Measurements from ENCODE around the gene MUTYH. TPM values are rescaled to one million over a fixed set of nuclear protein-coding genes. Genes with fewer than 3 reads are reported as not detected.

The MUTYH gene
- total and polyA plus RNA-seq, 9 of the 15 experiments (the other 6 are each of a cell fraction or from before 2014, with no cell fraction given) = 3.4 to 53.5 (median 29.0) TPM

GRCh38 chr1:45339789-45340558, at the start of gene MUTYH, which contains the start of gene TOE1 (continued):
- peak; percentile 93 for TF ChIP-seq SAP30 (IDR thresholded peaks at IDR 0.05; ENCODE audit: borderline replicate concordance, insufficient read depth, low read depth, low read length, poor library complexity, severe bottlenecking)
- TF ChIP-seq ZBTB8A (IDR thresholded peaks at IDR 0.05; ENCODE audit: partially characterized antibody) = no peak
- no peak for TF ChIP-seq PYGO2 (tag; IDR thresholded peaks at IDR 0.05)
- TF ChIP-seq, protein P1, sequence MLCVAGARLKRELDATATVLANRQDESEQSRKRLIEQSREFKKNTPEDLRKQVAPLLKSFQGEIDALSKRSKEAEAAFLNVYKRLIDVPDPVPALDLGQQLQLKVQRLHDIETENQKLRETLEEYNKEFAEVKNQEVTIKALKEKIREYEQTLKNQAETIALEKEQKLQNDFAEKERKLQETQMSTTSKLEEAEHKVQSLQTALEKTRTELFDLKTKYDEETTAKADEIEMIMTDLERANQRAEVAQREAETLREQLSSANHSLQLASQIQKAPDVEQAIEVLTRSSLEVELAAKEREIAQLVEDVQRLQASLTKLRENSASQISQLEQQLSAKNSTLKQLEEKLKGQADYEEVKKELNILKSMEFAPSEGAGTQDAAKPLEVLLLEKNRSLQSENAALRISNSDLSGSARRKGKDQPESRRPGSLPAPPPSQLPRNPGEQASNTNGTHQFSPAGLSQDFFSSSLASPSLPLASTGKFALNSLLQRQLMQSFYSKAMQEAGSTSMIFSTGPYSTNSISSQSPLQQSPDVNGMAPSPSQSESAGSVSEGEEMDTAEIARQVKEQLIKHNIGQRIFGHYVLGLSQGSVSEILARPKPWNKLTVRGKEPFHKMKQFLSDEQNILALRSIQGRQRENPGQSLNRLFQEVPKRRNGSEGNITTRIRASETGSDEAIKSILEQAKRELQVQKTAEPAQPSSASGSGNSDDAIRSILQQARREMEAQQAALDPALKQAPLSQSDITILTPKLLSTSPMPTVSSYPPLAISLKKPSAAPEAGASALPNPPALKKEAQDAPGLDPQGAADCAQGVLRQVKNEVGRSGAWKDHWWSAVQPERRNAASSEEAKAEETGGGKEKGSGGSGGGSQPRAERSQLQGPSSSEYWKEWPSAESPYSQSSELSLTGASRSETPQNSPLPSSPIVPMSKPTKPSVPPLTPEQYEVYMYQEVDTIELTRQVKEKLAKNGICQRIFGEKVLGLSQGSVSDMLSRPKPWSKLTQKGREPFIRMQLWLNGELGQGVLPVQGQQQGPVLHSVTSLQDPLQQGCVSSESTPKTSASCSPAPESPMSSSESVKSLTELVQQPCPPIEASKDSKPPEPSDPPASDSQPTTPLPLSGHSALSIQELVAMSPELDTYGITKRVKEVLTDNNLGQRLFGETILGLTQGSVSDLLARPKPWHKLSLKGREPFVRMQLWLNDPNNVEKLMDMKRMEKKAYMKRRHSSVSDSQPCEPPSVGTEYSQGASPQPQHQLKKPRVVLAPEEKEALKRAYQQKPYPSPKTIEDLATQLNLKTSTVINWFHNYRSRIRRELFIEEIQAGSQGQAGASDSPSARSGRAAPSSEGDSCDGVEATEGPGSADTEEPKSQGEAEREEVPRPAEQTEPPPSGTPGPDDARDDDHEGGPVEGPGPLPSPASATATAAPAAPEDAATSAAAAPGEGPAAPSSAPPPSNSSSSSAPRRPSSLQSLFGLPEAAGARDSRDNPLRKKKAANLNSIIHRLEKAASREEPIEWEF (CRISPR knock-in tag; IDR thresholded peaks at IDR 0.05) = no peak
- no peak for TF ChIP-seq STAT5A (IDR thresholded peaks at IDR 0.05; ENCODE audit: borderline replicate concordance, low read length)
- no peak for TF ChIP-seq ZNF23 (CRISPR knock-in tag; IDR thresholded peaks at IDR 0.05)
- TF ChIP-seq, protein P2, sequence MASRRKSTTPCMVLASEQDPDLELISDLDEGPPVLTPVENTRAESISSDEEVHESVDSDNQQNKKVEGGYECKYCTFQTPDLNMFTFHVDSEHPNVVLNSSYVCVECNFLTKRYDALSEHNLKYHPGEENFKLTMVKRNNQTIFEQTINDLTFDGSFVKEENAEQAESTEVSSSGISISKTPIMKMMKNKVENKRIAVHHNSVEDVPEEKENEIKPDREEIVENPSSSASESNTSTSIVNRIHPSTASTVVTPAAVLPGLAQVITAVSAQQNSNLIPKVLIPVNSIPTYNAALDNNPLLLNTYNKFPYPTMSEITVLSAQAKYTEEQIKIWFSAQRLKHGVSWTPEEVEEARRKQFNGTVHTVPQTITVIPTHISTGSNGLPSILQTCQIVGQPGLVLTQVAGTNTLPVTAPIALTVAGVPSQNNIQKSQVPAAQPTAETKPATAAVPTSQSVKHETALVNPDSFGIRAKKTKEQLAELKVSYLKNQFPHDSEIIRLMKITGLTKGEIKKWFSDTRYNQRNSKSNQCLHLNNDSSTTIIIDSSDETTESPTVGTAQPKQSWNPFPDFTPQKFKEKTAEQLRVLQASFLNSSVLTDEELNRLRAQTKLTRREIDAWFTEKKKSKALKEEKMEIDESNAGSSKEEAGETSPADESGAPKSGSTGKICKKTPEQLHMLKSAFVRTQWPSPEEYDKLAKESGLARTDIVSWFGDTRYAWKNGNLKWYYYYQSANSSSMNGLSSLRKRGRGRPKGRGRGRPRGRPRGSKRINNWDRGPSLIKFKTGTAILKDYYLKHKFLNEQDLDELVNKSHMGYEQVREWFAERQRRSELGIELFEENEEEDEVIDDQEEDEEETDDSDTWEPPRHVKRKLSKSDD (conservative IDR thresholded peaks at IDR 0.05; ENCODE audit: low read length) = no peak; the same call in 1 of the 2 replicates
- 0 out of 2 replicates have a peak, but pooled peaks have one; percentile 33 for TF ChIP-seq PTBP1 (IDR thresholded peaks at IDR 0.05; ENCODE audit: low read depth, low read length)
- no peak; the same call in 1 of the 2 replicates for TF ChIP-seq TRIM28 (IDR thresholded peaks at IDR 0.05)
- TF ChIP-seq ZNF79 (CRISPR knock-in tag; IDR thresholded peaks at IDR 0.05; ENCODE audit: low read depth) = no peak
- no peak for TF ChIP-seq MCM7 (IDR thresholded peaks at IDR 0.05)
- no peak for TF ChIP-seq ZNF668 (CRISPR knock-in tag; IDR thresholded peaks at IDR 0.05)
- TF ChIP-seq MEIS2 (IDR thresholded peaks at IDR 0.05; ENCODE audit: partially characterized antibody) = no peak
- TF ChIP-seq ZBTB7A (IDR thresholded peaks at IDR 0.05; ENCODE audit: borderline replicate concordance, control insufficient read depth, low read depth, low read length) = peak; percentile 81

Data from K562 (cell line).